Trophoblast cell (in vitro differentiated cells and primary cell): ENCODE data around the gene NPY5R.

Experiments used
- DNase-seq, 2 donors: peaks; one replicate each; pipeline ENCODE4 v3.0.0-alpha.2; 2016
- H2AFZ ChIP-seq: 2 replicates; pipeline ENCODE4 v1.6.1; 2013; ENCODE audit warnings: low read length, moderate library complexity, mild to moderate bottlenecking; ENCODE audit not compliant: insufficient read depth, poor library complexity
- H2AK5ac ChIP-seq: 2 replicates; pipeline ENCODE4 v1.6.1; 2013; ENCODE audit warnings: mild to moderate bottlenecking, low read length
- H2BK120ac ChIP-seq: 2 replicates; pipeline ENCODE4 v1.6.1; 2013; ENCODE audit warnings: low read length, mild to moderate bottlenecking, moderate library complexity; ENCODE audit not compliant: insufficient read depth, poor library complexity
- H2BK12ac ChIP-seq: 2 replicates; pipeline ENCODE4 v1.6.1; 2013; ENCODE audit warnings: mild to moderate bottlenecking, low read length, moderate library complexity
- H2BK5ac ChIP-seq: 2 replicates; pipeline ENCODE4 v1.6.1; 2013; ENCODE audit warnings: low read length, low read depth, moderate library complexity, mild to moderate bottlenecking; ENCODE audit not compliant: poor library complexity
- H3K14ac ChIP-seq: 2 replicates; pipeline ENCODE4 v1.6.1; 2013; ENCODE audit warnings: mild to moderate bottlenecking, low read length
- H3K18ac ChIP-seq: 2 replicates; pipeline ENCODE4 v1.6.1; 2013; ENCODE audit warnings: mild to moderate bottlenecking, low read length
- H3K23ac ChIP-seq: 2 replicates; pipeline ENCODE4 v1.6.1; 2013; ENCODE audit warnings: low read length
- H3K27ac ChIP-seq: 2 replicates; pipeline ENCODE4 v1.5.1; 2013; ENCODE audit warnings: low read depth, mild to moderate bottlenecking, inconsistent platforms, low read length, moderate library complexity
- H3K27me3 ChIP-seq: 2 replicates; pipeline ENCODE4 v1.6.1; 2013; ENCODE audit warnings: inconsistent platforms, mild to moderate bottlenecking, low read length, moderate library complexity; ENCODE audit not compliant: insufficient read depth
- H3K36me3 ChIP-seq, 2 experiments: 1 replicate in 1 of 2; 2 replicates in 1 of 2; pipeline ENCODE4 v1.6.1; 2013; ENCODE audit warnings: low read length in 2 of 2, mild to moderate bottlenecking in 2 of 2, moderate library complexity in 1 of 2; ENCODE audit not compliant: insufficient read depth in 2 of 2, control insufficient read depth in 1 of 2
- H3K4ac ChIP-seq: 2 replicates; pipeline ENCODE4 v1.6.1; 2013; ENCODE audit warnings: low read depth, mild to moderate bottlenecking, low read length, moderate library complexity
- H3K4me1 ChIP-seq, 2 experiments: 1 replicate in 1 of 2; 2 replicates in 1 of 2; pipeline ENCODE4 v1.6.1; 2013; ENCODE audit warnings: low read length in 2 of 2, mild to moderate bottlenecking in 2 of 2, moderate library complexity in 1 of 2; ENCODE audit not compliant: insufficient read depth in 2 of 2, control insufficient read depth in 1 of 2
- H3K4me2 ChIP-seq: 2 replicates; pipeline ENCODE4 v1.6.1; 2013; ENCODE audit warnings: inconsistent platforms, mild to moderate bottlenecking, low read length, moderate library complexity
- H3K4me3 ChIP-seq: 2 replicates; pipeline ENCODE4 v1.5.1; 2013; ENCODE audit warnings: mild to moderate bottlenecking, low read depth, low read length, inconsistent platforms
- H3K79me1 ChIP-seq: one replicate; pipeline ENCODE4 v1.6.1; 2013; ENCODE audit warnings: low read length
- H3K79me2 ChIP-seq: 2 replicates; pipeline ENCODE4 v1.6.1; 2013; ENCODE audit warnings: low read length, mild to moderate bottlenecking; ENCODE audit not compliant: control insufficient read depth, insufficient read depth, poor library complexity
- H3K9ac ChIP-seq: 2 replicates; pipeline ENCODE4 v1.6.1; 2013; ENCODE audit warnings: mild to moderate bottlenecking, low read length
- H3K9me3 ChIP-seq: 2 replicates; pipeline ENCODE4 v1.6.1; 2013; ENCODE audit warnings: low read depth, mild to moderate bottlenecking, control low read depth, inconsistent platforms, low read length; ENCODE audit not compliant: insufficient read depth
- H4K12ac ChIP-seq: 2 replicates; pipeline ENCODE4 v1.6.1; 2013; ENCODE audit warnings: low read depth, mild to moderate bottlenecking, low read length, moderate library complexity
- H4K8ac ChIP-seq: 2 replicates; pipeline ENCODE4 v1.6.1; 2013; ENCODE audit warnings: low read depth, mild to moderate bottlenecking, low read length, moderate library complexity
- H4K91ac ChIP-seq: one replicate; pipeline ENCODE4 v1.6.1; 2013; ENCODE audit warnings: low read depth, mild to moderate bottlenecking, low read length, moderate library complexity
- WGBS: extraction: QIAGEN DNeasy Blood & Tissue Kit; methylation state at CpG from one replicate; pipeline ENCODE4 v1.1.7; 2013; ENCODE audit warnings: missing lambda C conversion rate; ENCODE audit not compliant: insufficient read length, insufficient coverage; ENCODE audit errors: extremely low coverage; 5-methylcytosine and 5-hydroxymethylcytosine counted together

Gene NPY5R

GRCh38 chr4:163384926-163385325 lies 41.2 kb downstream of the NPY5R start:
- Histone ChIP-seq H3K23ac (no peak overlapping the region), H4K8ac (no peak overlapping the region), H2BK12ac (no peak overlapping the region), H3K4ac (no peak overlapping the region), H2BK5ac (no peak overlapping the region), H2AK5ac (no peak overlapping the region), H3K4me3 (no peak overlapping the region), H3K9me3 (peaks cover 3% of the 10 kb centered on the region), H3K27ac (no peak overlapping the region), H4K12ac (no peak overlapping the region), H3K79me2 (no peaks in the 10 kb centered on the region), H3K4me1 (no peaks in the 10 kb centered on the region), H3K9ac (no peak overlapping the region), H3K18ac (no peak overlapping the region), H2BK120ac (no peak overlapping the region), H3K79me1 (no peaks in the 10 kb centered on the region), H3K4me2 (no peak overlapping the region), H3K14ac (no peak overlapping the region), H3K27me3 (no peaks in the 10 kb centered on the region), H4K91ac (no peak overlapping the region), H3K36me3 (no peaks in the 10 kb centered on the region), H2AFZ (no peak overlapping the region)
- DNase-seq: peak in 1 of 2 donors; percentile 75

GRCh38 chr4:163385466-163385865 lies 41.8 kb downstream of the NPY5R start:
- Histone ChIP-seq H3K4me3 (no peak overlapping the region), H4K12ac (no peak overlapping the region), H3K36me3 (no peaks in the 10 kb centered on the region), H2AK5ac (no peak overlapping the region), H4K8ac (no peak overlapping the region), H3K4me2 (no peak overlapping the region), H3K27me3 (no peaks in the 10 kb centered on the region), H3K4me1 (no peaks in the 10 kb centered on the region), H2BK12ac (no peak overlapping the region), H2BK5ac (no peak overlapping the region), H4K91ac (no peak overlapping the region), H3K4ac (no peak overlapping the region), H3K9me3 (peaks cover 3% of the 10 kb centered on the region), H3K79me1 (no peaks in the 10 kb centered on the region), H3K79me2 (no peaks in the 10 kb centered on the region), H3K27ac (no peak overlapping the region), H2AFZ (no peak overlapping the region), H3K9ac (no peak overlapping the region), H2BK120ac (no peak overlapping the region), H3K18ac (no peak overlapping the region), H3K14ac (no peak overlapping the region), H3K23ac (no peak overlapping the region)
- peak; percentile 83 to 84 for DNase-seq
- WGBS: no CpG with 5 or more reads among the region's 4 CpGs

- H2BK120ac ChIP-seq: no peak overlapping the region
Measured at GRCh38 chr4:163391756-163392155, 48.1 kb downstream of the NPY5R start.

GRCh38 chr4:163392328-163392727 lies 48.6 kb downstream of the NPY5R start:
- Histone ChIP-seq H2AFZ (no peak overlapping the region), H3K4me3 (no peak overlapping the region), H3K27me3 (no peaks in the 10 kb centered on the region), H3K9me3 (peaks cover 1% of the 10 kb centered on the region), H3K18ac (no peak overlapping the region), H3K4me1 (no peaks in the 10 kb centered on the region), H2BK12ac (no peak overlapping the region), H3K36me3 (no peaks in the 10 kb centered on the region), H3K14ac (no peak overlapping the region), H3K23ac (no peak overlapping the region), H2AK5ac (no peak overlapping the region), H3K79me2 (no peaks in the 10 kb centered on the region), H4K91ac (no peak overlapping the region), H3K79me1 (no peaks in the 10 kb centered on the region), H2BK120ac (no peak overlapping the region), H3K4me2 (no peak overlapping the region), H2BK5ac (no peak overlapping the region), H3K27ac (no peak overlapping the region), H3K4ac (no peak overlapping the region), H4K8ac (no peak overlapping the region), H4K12ac (no peak overlapping the region), H3K9ac (no peak overlapping the region)
- no peak for DNase-seq
- WGBS: no CpG with 5 or more reads among the region's 4 CpGs

More at GRCh38 chr4:163391756-163392155, 48.1 kb downstream of the NPY5R start:
- Histone ChIP-seq H3K4me3 (no peak overlapping the region), H3K79me1 (no peaks in the 10 kb centered on the region), H4K12ac (no peak overlapping the region), H3K9me3 (peaks cover 3% of the 10 kb centered on the region), H3K79me2 (no peaks in the 10 kb centered on the region), H4K8ac (no peak overlapping the region), H3K18ac (no peak overlapping the region), H3K4ac (no peak overlapping the region), H4K91ac (no peak overlapping the region), H3K36me3 (no peaks in the 10 kb centered on the region), H3K23ac (no peak overlapping the region), H2AK5ac (no peak overlapping the region), H2AFZ (no peak overlapping the region), H3K27ac (no peak overlapping the region), H3K4me2 (no peak overlapping the region), H3K4me1 (no peaks in the 10 kb centered on the region), H2BK12ac (no peak overlapping the region), H3K14ac (no peak overlapping the region), H3K27me3 (no peaks in the 10 kb centered on the region), H2BK5ac (no peak overlapping the region), H3K9ac (no peak overlapping the region)
- WGBS: no CpG with 5 or more reads among the region's 2 CpGs
- no peak for DNase-seq
